PC-9 (cell line): Measurements from ENCODE around the gene PARD6B. TPM values are rescaled to one million over a fixed set of nuclear protein-coding genes. Genes with fewer than 3 reads are reported as not detected.
"Not testable (repeated sequence)": the region's sequence is repeated elsewhere in the genome, so short reads cannot be mapped to it uniquely, and the experiment has no call there.

Source experiments
- BruUV-seq: library from RNA; stranded (reverse); fragments of 400-500 nt; replicated peaks from 2 replicates; lab custom pipeline; 2021; lab: Mats Ljungman, UMichigan
- CTCF ChIA-PET: fragments of 300-600 bp; sonication (Branson Sonifier 250); formaldehyde crosslinking; loops from one replicate; lab custom pipeline; 2022; ENCODE audit warnings: antibody characterized with exemption; lab: Charles Lee
- POLR2A ChIA-PET: fragments of 300-600 bp; sonication (Branson Sonifier 250); formaldehyde crosslinking; loops from one replicate; lab custom pipeline; 2022; ENCODE audit warnings: antibody characterized with exemption; ENCODE audit not compliant: unreplicated experiment; lab: Charles Lee
- DNase-seq, 2 experiments: peaks; one replicate each; pipeline versions ENCODE4 v3.0.0 to v3.0.0-alpha.2; 2015 to 2022; ENCODE audit warnings: mixed read lengths in 1 of 2
- H2AFZ ChIP-seq: fragments of 200-600 bp; sonication (generic); 2 replicates; pipeline ENCODE4 v1.8.1; 2017; ENCODE audit warnings: antibody characterized with exemption
- H3F3A ChIP-seq: fragments of 200-600 bp; sonication (generic); 2 replicates; pipeline ENCODE4 v1.8.1; 2017; ENCODE audit warnings: antibody characterized with exemption, mild to moderate bottlenecking, low read depth; ENCODE audit not compliant: insufficient read depth
- H3K27ac ChIP-seq: fragments of 200-600 bp; sonication (generic); 2 replicates; pipeline ENCODE4 v1.6.1; 2016; ENCODE audit warnings: mixed run types
- H3K27me3 ChIP-seq: fragments of 200-600 bp; sonication (generic); 2 replicates; pipeline ENCODE4 v1.6.1; 2016; ENCODE audit warnings: low read depth, mixed run types; ENCODE audit not compliant: insufficient read depth
- H3K36me3 ChIP-seq: fragments of 200-600 bp; sonication (generic); 2 replicates; pipeline ENCODE4 v1.6.1; 2016; ENCODE audit warnings: low read depth, mixed run types
- H3K4me1 ChIP-seq: fragments of 200-600 bp; sonication (generic); replicated peaks from 2 replicates; pipeline ENCODE4 v1.6.1; 2016; ENCODE audit warnings: mixed run types; ENCODE audit not compliant: insufficient read depth
- H3K4me2 ChIP-seq: fragments of 200-600 bp; sonication (generic); 2 replicates; pipeline ENCODE4 v1.6.1; 2017; ENCODE audit warnings: mixed run types
- H3K4me3 ChIP-seq: fragments of 200-600 bp; sonication (generic); 2 replicates; pipeline ENCODE4 v1.6.1; 2016; ENCODE audit warnings: mixed run types
- H3K79me2 ChIP-seq: fragments of 200-600 bp; sonication (generic); 2 replicates; pipeline ENCODE4 v1.6.1; 2017; ENCODE audit warnings: low read depth, mixed run types
- H3K9me2 ChIP-seq: fragments of 200-600 bp; sonication (generic); 2 replicates; pipeline ENCODE4 v1.8.1; 2017; ENCODE audit warnings: mild to moderate bottlenecking; ENCODE audit not compliant: insufficient read depth
- H3K9me3 ChIP-seq: fragments of 200-600 bp; sonication (generic); 2 replicates; pipeline ENCODE4 v1.8.1; 2016; ENCODE audit warnings: low read depth; ENCODE audit not compliant: insufficient read depth
- H4K20me1 ChIP-seq: fragments of 200-600 bp; sonication (generic); 2 replicates; pipeline ENCODE4 v1.8.1; 2017; ENCODE audit not compliant: insufficient read depth
- CTCF ChIP-seq: fragments of 200-600 bp; sonication (generic); conservative IDR thresholded peaks from 2 replicates; pipeline ENCODE4 v1.6.1; 2017; ENCODE audit warnings: mixed run types, antibody characterized with exemption, mild to moderate bottlenecking, moderate library complexity
- EZH2 ChIP-seq: fragments of 200-600 bp; sonication (generic); IDR thresholded peaks from 2 replicates; pipeline ENCODE4 v1.8.0; 2017; ENCODE audit warnings: antibody characterized with exemption, low read depth
- intact Hi-C: fragments of 100-400 bp; cut with micrococcal nuclease; formaldehyde crosslinking; loops from one replicate; pipeline ENCODE4 v1.10.0; 2022; ENCODE audit not compliant: unreplicated experiment
- total RNA-seq: library from RNA; stranded (reverse); gene quantifications from 2 replicates; pipeline ENCODE4 v1.2.3, GENCODE V29; 2021

The PARD6B gene
- total RNA-seq, 1 experiment from 2014 or later, result 52.2 TPM

- intact Hi-C loops, result loop anchor here (10.0 kb wide), 1 partner anchor 52 kb away; no protein-coding TSS in a partner anchor
- TF ChIP-seq EZH2 (no peak), CTCF (no peak)
- no peaks in the 10 kb centered on the region for H3K79me2 ChIP-seq
- H2AFZ ChIP-seq, result no peak overlapping the region
- H3K9me2 ChIP-seq, result no peaks in the 10 kb centered on the region
- H3K4me3 ChIP-seq, result no peak overlapping the region
- no TSS peak for BruUV-seq
- H3K36me3 ChIP-seq, result no peaks in the 10 kb centered on the region
- no peak for DNase-seq
- peak overlapping the region; percentile 86; the same call in 1 of the 2 replicates for H3K4me2 ChIP-seq
- H3K9me3 ChIP-seq, result no peaks in the 10 kb centered on the region
- no peaks in the 10 kb centered on the region for H4K20me1 ChIP-seq
- H3K4me1 ChIP-seq, result peaks cover 93% of the 10 kb centered on the region
- H3K27me3 ChIP-seq, result no peaks in the 10 kb centered on the region
- H3K27ac ChIP-seq, result peak overlapping the region; percentile 92; the same call in 1 of the 2 replicates
- ChIA-PET POLR2A (interaction anchor here (0.6 kb wide), 1 partner anchor 68 kb away, joined by 5 read pairs; no protein-coding TSS in a partner anchor), CTCF (interaction anchor here (0.6 to 1.5 kb wide), 8 partner anchors 15 to 87 kb away, joined by 3 to 7 read pairs (median 4); no protein-coding TSS in a partner anchor)
- H3F3A ChIP-seq, result peaks cover 62% of the 10 kb centered on the region
Measured at GRCh38 chr20:50712771-50713656, 18.4 kb upstream of the PARD6B start.

- Histone ChIP-seq H3K79me2 (no peaks in the 10 kb centered on the region), H3K9me2 (no peaks in the 10 kb centered on the region), H2AFZ (no peak overlapping the region), H3K27me3 (no peaks in the 10 kb centered on the region), H4K20me1 (no peaks in the 10 kb centered on the region), H3K4me1 (peaks cover 93% of the 10 kb centered on the region), H3K4me3 (no peak overlapping the region), H3F3A (peaks cover 62% of the 10 kb centered on the region), H3K9me3 (no peaks in the 10 kb centered on the region), H3K36me3 (no peaks in the 10 kb centered on the region), H3K4me2 (0 out of 2 replicates have a peak overlapping the region, but pooled peaks have one; percentile 6), H3K27ac (no peak overlapping the region)
- DNase-seq, result no peak
- no TSS peak for BruUV-seq
- TF ChIP-seq EZH2, result no peak
- no peak for TF ChIP-seq CTCF
- ChIA-PET POLR2A (interaction anchor here (0.6 kb wide), 2 partner anchors 15 to 68 kb away, joined by 3 to 5 read pairs; no protein-coding TSS in a partner anchor), CTCF (interaction anchor here (0.6 to 1.5 kb wide), 8 partner anchors 15 to 88 kb away, joined by 3 to 7 read pairs (median 4); no protein-coding TSS in a partner anchor)
- intact Hi-C loops, result loop anchor here (10.0 kb wide), 1 partner anchor 51 kb away; no protein-coding TSS in a partner anchor
Measured at GRCh38 chr20:50713657-50714101, 17.7 kb upstream of the PARD6B start.

GRCh38 chr20:50714426-50714825 lies 17.0 kb upstream of the PARD6B start:
- H3K27ac ChIP-seq, H3K36me3 ChIP-seq, H3K27me3 ChIP-seq, H3K9me2 ChIP-seq, H3K79me2 ChIP-seq, H4K20me1 ChIP-seq, H3K4me2 ChIP-seq, DNase-seq, H2AFZ ChIP-seq, H3K9me3 ChIP-seq, BruUV-seq, H3K4me3 ChIP-seq, POLR2A ChIA-PET: not testable (repeated sequence)
- CTCF ChIA-PET, result interaction anchor here (1.5 kb wide), 1 partner anchor 51 kb away, joined by 5 read pairs; no protein-coding TSS in a partner anchor
- H3K4me1 ChIP-seq, result peaks cover 85% of the 10 kb centered on the region
- intact Hi-C loops, result loop anchor here (10.0 kb wide), 1 partner anchor 50 kb away; no protein-coding TSS in a partner anchor
- peaks cover 56% of the 10 kb centered on the region for H3F3A ChIP-seq
